Measurements from ENCODE around the gene ATP2C2. TPM values are rescaled to one million over a fixed set of nuclear protein-coding genes. Genes with fewer than 3 reads are reported as not detected.

Gene ATP2C2
- total and polyA plus RNA-seq, 2 experiments from 2014 or later = 0.53 TPM; not detected in 1

DNA sequence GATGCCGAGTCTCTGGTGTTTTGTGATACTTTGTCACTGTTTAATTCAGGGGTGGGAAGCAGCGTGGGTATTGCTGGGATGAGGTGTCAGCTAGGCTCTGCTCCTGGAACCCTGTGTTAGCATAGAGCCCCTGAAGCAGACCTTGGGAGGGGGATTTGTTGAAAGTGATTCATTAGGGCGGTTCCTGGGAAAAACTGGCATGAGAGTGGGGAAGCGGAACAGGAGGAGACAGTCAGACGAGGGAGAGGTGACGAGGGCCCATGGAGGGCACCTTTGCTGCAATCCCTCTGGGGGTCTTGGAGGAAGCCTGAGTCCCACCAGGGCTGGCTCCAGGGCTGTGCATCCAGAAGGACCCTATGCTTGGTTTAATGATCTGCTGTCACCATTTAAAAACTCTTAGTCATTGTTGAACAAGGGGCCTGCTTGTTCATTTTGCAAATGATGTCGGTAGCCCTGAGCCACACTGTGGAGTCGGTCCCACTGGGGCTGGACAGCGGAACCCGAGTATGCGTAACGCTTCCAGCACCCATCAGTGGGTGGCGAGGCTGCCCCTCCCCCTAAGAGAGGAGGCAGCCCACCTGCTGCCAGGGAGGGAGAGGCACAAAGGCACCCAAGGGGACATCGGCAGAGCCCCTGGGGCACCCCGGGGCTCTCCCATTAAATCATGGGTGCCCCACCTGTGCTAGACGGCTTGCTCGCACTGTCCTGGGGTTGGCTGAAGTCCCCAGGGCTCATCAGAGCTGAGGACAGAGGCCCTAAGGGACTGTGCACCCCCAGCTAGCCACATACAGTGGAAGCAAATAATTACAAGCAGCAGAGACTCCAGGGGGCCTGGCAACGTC lies 38.3 kb upstream of the ATP2C2 start:
- no peaks in the 10 kb centered on the region for H3K27me3 ChIP-seq
- H3K27ac ChIP-seq = no peak overlapping the region
- H3K9me3 ChIP-seq (ENCODE audit: low read depth) = no peaks in the 10 kb centered on the region
- H3K4me1 ChIP-seq (ENCODE audit: low read depth) = no peaks in the 10 kb centered on the region
- no peak overlapping the region for H3K4me3 ChIP-seq
- DNase-seq (ENCODE audit: low read depth in 1 of 2, low spot score in 1 of 2) = no peak
- no peaks in the 10 kb centered on the region for H3K36me3 ChIP-seq
- no peak for TF ChIP-seq CTCF (IDR thresholded peaks at IDR 0.05; ENCODE audit: low read depth, low read length)

DNA sequence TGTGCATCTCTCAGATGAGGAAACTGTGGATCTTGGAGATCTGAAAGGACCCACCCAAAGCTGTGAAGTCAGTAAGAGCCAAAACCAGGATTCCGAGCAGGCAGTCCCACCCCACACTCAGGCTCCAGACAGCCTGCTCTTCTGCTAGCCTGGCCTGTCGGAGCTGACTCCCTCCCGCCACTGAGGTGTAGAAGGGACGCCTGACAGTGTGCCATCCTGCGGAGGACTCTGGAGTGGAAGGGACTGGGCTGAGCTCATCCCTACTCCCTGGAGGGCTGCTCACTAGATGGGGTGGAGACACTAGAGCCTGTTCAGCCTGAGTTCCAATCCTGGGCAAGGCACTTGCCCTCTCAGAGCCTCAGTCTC lies 37.7 kb upstream of the ATP2C2 start:
- no peak overlapping the region for H3K4me3 ChIP-seq
- no peak for TF ChIP-seq CTCF (IDR thresholded peaks at IDR 0.05; ENCODE audit: low read depth, low read length)
- no peaks in the 10 kb centered on the region for H3K4me1 ChIP-seq (ENCODE audit: low read depth)
- no peak for DNase-seq (ENCODE audit: low read depth in 1 of 2, low spot score in 1 of 2)
- no peaks in the 10 kb centered on the region for H3K27me3 ChIP-seq
- H3K36me3 ChIP-seq = no peaks in the 10 kb centered on the region
- H3K27ac ChIP-seq = no peak overlapping the region
- H3K9me3 ChIP-seq (ENCODE audit: low read depth) = no peaks in the 10 kb centered on the region

- no peaks in the 10 kb centered on the region for H3K4me1 ChIP-seq (ENCODE audit: low read depth)
- H3K27me3 ChIP-seq = no peaks in the 10 kb centered on the region
- H3K4me3 ChIP-seq = no peak overlapping the region
- no peaks in the 10 kb centered on the region for H3K36me3 ChIP-seq
- H3K27ac ChIP-seq = no peak overlapping the region
- TF ChIP-seq CTCF (IDR thresholded peaks at IDR 0.05; ENCODE audit: low read depth, low read length) = no peak
- DNase-seq (ENCODE audit: low read depth in 1 of 2, low spot score in 1 of 2) = no peak
- H3K9me3 ChIP-seq (ENCODE audit: low read depth) = no peaks in the 10 kb centered on the region
Observed at GRCh38 chr16:84331998-84332780, 36.1 kb upstream of the ATP2C2 start.

DNA sequence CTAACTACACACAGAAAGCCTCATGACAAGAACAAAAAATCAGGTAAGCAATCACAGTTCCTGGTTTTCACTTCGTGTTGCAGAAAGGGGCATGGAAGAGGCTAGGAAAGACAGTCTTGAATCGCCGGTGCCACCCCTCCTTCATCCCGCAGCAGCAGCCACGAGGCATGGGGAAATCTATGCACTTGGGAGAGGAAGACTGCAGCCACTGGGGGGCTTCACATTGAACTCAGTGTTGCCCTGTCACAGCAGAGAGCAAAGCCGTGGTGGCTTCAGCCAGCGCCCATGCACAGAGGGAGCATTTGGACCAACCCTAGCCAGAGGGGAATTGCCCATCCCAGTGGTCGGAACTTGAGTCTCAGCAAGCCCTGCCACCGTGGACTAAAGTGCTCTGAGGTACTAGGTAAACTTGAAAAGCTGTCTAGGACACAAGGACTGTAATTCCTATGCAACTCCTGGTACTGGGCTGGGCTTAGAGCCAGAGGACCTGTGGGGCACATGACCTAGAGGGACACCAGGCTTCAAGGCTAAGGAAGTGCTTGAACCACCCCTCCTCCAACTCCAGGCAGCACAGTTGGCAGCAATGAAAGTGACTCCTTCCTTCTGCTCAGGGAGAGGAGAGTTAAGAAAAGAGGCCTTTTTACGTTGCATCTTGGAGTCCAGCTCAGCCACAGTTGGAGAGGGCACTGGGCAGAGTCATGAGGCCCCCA lies 35.2 kb upstream of the ATP2C2 start:
- no peak for DNase-seq (ENCODE audit: low read depth in 1 of 2, low spot score in 1 of 2)
- Histone ChIP-seq H3K9me3 (ENCODE audit: low read depth) (no peaks in the 10 kb centered on the region), H3K27me3 (no peaks in the 10 kb centered on the region), H3K4me1 (ENCODE audit: low read depth) (no peaks in the 10 kb centered on the region), H3K27ac (no peak overlapping the region), H3K36me3 (no peaks in the 10 kb centered on the region), H3K4me3 (no peak overlapping the region)
- TF ChIP-seq CTCF (IDR thresholded peaks at IDR 0.05; ENCODE audit: low read depth, low read length) = no peak

GRCh38 chr16:84334058-84334457 lies 34.3 kb upstream of the ATP2C2 start:
- DNase-seq (ENCODE audit: low read depth in 1 of 2, low spot score in 1 of 2) = no peak
- Histone ChIP-seq H3K4me1 (ENCODE audit: low read depth) (no peaks in the 10 kb centered on the region), H3K9me3 (ENCODE audit: low read depth) (no peaks in the 10 kb centered on the region), H3K4me3 (no peak overlapping the region), H3K27ac (no peak overlapping the region), H3K36me3 (no peaks in the 10 kb centered on the region), H3K27me3 (no peaks in the 10 kb centered on the region)
- no peak for TF ChIP-seq CTCF (IDR thresholded peaks at IDR 0.05; ENCODE audit: low read depth, low read length)
